H9 (cell line): ENCODE results near the gene MAPK8IP2. TPM values are rescaled to one million over a fixed set of nuclear protein-coding genes. Genes with fewer than 3 reads are reported as not detected.

Experiments used
- DNase-seq: peaks from one replicate; pipeline ENCODE4 v3.0.0-alpha.2; 2017
- H2AFZ ChIP-seq: one replicate; pipeline ENCODE4 v1.6.1; 2013; ENCODE audit warnings: mild to moderate bottlenecking, low read length, control low read depth, moderate library complexity
- H2AK5ac ChIP-seq: 2 replicates; pipeline ENCODE4 v1.6.1; 2013; ENCODE audit warnings: low read length, control low read depth, mixed read lengths; ENCODE audit not compliant: insufficient read length
- H2BK120ac ChIP-seq: one replicate; pipeline ENCODE4 v1.6.1; 2013; ENCODE audit warnings: low read depth, mild to moderate bottlenecking, low read length, control low read depth, inconsistent platforms; ENCODE audit not compliant: poor library complexity, severe bottlenecking
- H2BK12ac ChIP-seq: 2 replicates; pipeline ENCODE4 v1.6.1; 2013; ENCODE audit warnings: low read length, control low read depth, mixed read lengths, low read depth; ENCODE audit not compliant: insufficient read length
- H2BK15ac ChIP-seq: 2 replicates; pipeline ENCODE4 v1.6.1; 2013; ENCODE audit warnings: low read depth, low read length, control low read depth
- H2BK20ac ChIP-seq: one replicate; pipeline ENCODE4 v1.6.1; 2013; ENCODE audit warnings: low read depth, mild to moderate bottlenecking, low read length, control low read depth, inconsistent platforms; ENCODE audit not compliant: poor library complexity, severe bottlenecking
- H2BK5ac ChIP-seq: 2 replicates; pipeline ENCODE4 v1.6.1; 2013; ENCODE audit warnings: low read length, control low read depth, mixed read lengths; ENCODE audit not compliant: insufficient read length
- H3K14ac ChIP-seq: 2 replicates; pipeline ENCODE4 v1.6.1; 2013; ENCODE audit warnings: low read length, control low read depth; ENCODE audit not compliant: insufficient read depth
- H3K18ac ChIP-seq: 2 replicates; pipeline ENCODE4 v1.6.1; 2013; ENCODE audit warnings: low read depth, mild to moderate bottlenecking, mixed read lengths, low read length, control low read depth; ENCODE audit not compliant: insufficient read length
- H3K23ac ChIP-seq: 2 replicates; pipeline ENCODE4 v1.6.1; 2013; ENCODE audit warnings: low read length, control low read depth, mixed read lengths, low read depth; ENCODE audit not compliant: insufficient read length
- H3K23me2 ChIP-seq: 2 replicates; pipeline ENCODE4 v1.6.1; 2013; ENCODE audit warnings: low read depth, mild to moderate bottlenecking, mixed read lengths, low read length, control low read depth; ENCODE audit not compliant: insufficient read length, poor library complexity, severe bottlenecking
- H3K27ac ChIP-seq: 2 replicates; pipeline ENCODE4 v1.5.1; 2013; ENCODE audit warnings: low read length, control low read depth, mixed read lengths, low read depth; ENCODE audit not compliant: insufficient read length
- H3K27me3 ChIP-seq: 2 replicates; pipeline ENCODE4 v1.6.1; 2013; ENCODE audit warnings: low read length, control low read depth, inconsistent platforms; ENCODE audit not compliant: insufficient read depth
- H3K4ac ChIP-seq: 2 replicates; pipeline ENCODE4 v1.6.1; 2013; ENCODE audit warnings: low read depth, mild to moderate bottlenecking, control low read depth, inconsistent platforms, low read length, moderate library complexity
- H3K4me1 ChIP-seq: 2 replicates; pipeline ENCODE4 v1.6.1; 2013; ENCODE audit warnings: low read length, control low read depth, inconsistent platforms; ENCODE audit not compliant: insufficient read depth
- H3K4me2 ChIP-seq: 2 replicates; pipeline ENCODE4 v1.6.1; 2013; ENCODE audit warnings: low read length, control low read depth, mixed read lengths; ENCODE audit not compliant: insufficient read length, insufficient read depth
- H3K56ac ChIP-seq: 2 replicates; pipeline ENCODE4 v1.6.1; 2013; ENCODE audit warnings: low read depth, mild to moderate bottlenecking, mixed read lengths, low read length, control low read depth; ENCODE audit not compliant: insufficient read length
- H3K79me1 ChIP-seq: 2 replicates; pipeline ENCODE4 v1.6.1; 2013; ENCODE audit warnings: low read depth, mild to moderate bottlenecking, moderate library complexity, low read length, control low read depth, inconsistent platforms; ENCODE audit not compliant: insufficient read depth, poor library complexity, severe bottlenecking
- H3K79me2 ChIP-seq: 2 replicates; pipeline ENCODE4 v1.6.1; 2013; ENCODE audit warnings: low read length, control low read depth, inconsistent platforms; ENCODE audit not compliant: insufficient read depth
- H3K9ac ChIP-seq: 2 replicates; pipeline ENCODE4 v1.6.1; 2013; ENCODE audit warnings: low read length, control low read depth, mixed read lengths; ENCODE audit not compliant: insufficient read length; ENCODE audit errors: extremely low read depth
- H3K9me3 ChIP-seq: one replicate; pipeline ENCODE4 v1.6.1; 2013; ENCODE audit warnings: low read depth, low read length, inconsistent platforms; ENCODE audit not compliant: control insufficient read depth
- H3T11ph ChIP-seq: one replicate; pipeline ENCODE4 v1.6.1; 2013; ENCODE audit warnings: mild to moderate bottlenecking, low read length, control low read depth, inconsistent platforms
- H4K20me1 ChIP-seq: one replicate; pipeline ENCODE4 v1.6.1; 2013; ENCODE audit not compliant: control insufficient read depth, insufficient read length, insufficient read depth
- H4K5ac ChIP-seq: 2 replicates; pipeline ENCODE4 v1.6.1; 2013; ENCODE audit warnings: low read depth, mild to moderate bottlenecking, mixed read lengths, low read length, control low read depth; ENCODE audit not compliant: insufficient read length
- H4K8ac ChIP-seq: replicated peaks from 2 replicates; pipeline ENCODE4 v1.6.1; 2013; ENCODE audit warnings: low read length, control low read depth, mixed read lengths, low read depth; ENCODE audit not compliant: insufficient read length
- H4K91ac ChIP-seq: 2 replicates; pipeline ENCODE4 v1.6.1; 2013; ENCODE audit warnings: low read depth, mild to moderate bottlenecking, moderate library complexity, mixed read lengths, low read length, control low read depth; ENCODE audit not compliant: insufficient read length
- H3K27ac Mint-ChIP-seq, 3 experiments: 2 replicates in 2 of 3; 3 replicates in 1 of 3; pipeline ENCODE4 v1.8.0; 2020 to 2021; ENCODE audit warnings: mixed read lengths in 3 of 3, mild to moderate bottlenecking in 1 of 3, moderate library complexity in 1 of 3
- H3K27me3 Mint-ChIP-seq: 2 replicates; pipeline ENCODE4 v1.8.0; 2021; ENCODE audit warnings: low read depth, mild to moderate bottlenecking, moderate library complexity, mixed read lengths
- H3K36me3 Mint-ChIP-seq, 3 experiments: 2 replicates in 2 of 3; 3 replicates in 1 of 3; pipeline ENCODE4 v1.8.0; 2020 to 2021; ENCODE audit warnings: low read depth in 3 of 3, mixed read lengths in 3 of 3; ENCODE audit not compliant: insufficient read depth in 1 of 3
- H3K4me1 Mint-ChIP-seq, 2 experiments: 2 replicates each; pipeline ENCODE4 v1.8.0; 2020; ENCODE audit warnings: mixed read lengths in 2 of 2
- H3K4me3 Mint-ChIP-seq, 2 experiments: 2 replicates in 1 of 2; 3 replicates in 1 of 2; pipeline ENCODE4 v1.8.0; 2020 to 2021; ENCODE audit warnings: mild to moderate bottlenecking in 2 of 2, mixed read lengths in 2 of 2, moderate library complexity in 1 of 2
- H3K9me3 Mint-ChIP-seq, 2 experiments: 2 replicates in 1 of 2; 3 replicates in 1 of 2; pipeline ENCODE4 v1.8.0; 2020; ENCODE audit warnings: mild to moderate bottlenecking in 2 of 2, mixed read lengths in 2 of 2, moderate library complexity in 1 of 2
- CTCF ChIP-seq: fragments of 200-600 bp; sonication (generic); conservative IDR thresholded peaks from 3 replicates; pipeline ENCODE4 v1.8.0; 2021; ENCODE audit warnings: antibody characterized with exemption, mild to moderate bottlenecking
- WGBS: extraction: QIAGEN DNeasy Blood & Tissue Kit; methylation state at CpG from one replicate; pipeline ENCODE4 v1.1.7; 2013; ENCODE audit warnings: missing lambda C conversion rate, low lambda C conversion rate, mixed read lengths; ENCODE audit not compliant: insufficient read length; ENCODE audit errors: extremely low coverage; 5-methylcytosine and 5-hydroxymethylcytosine counted together
- total RNA-seq: library from RNA; stranded (reverse); gene quantifications from 2 replicates; pipeline ENCODE4 v1.2.1, GENCODE V29; 2021

Gene MAPK8IP2
- total RNA-seq, 1 experiment from 2014 or later = 5.7 TPM

DNA sequence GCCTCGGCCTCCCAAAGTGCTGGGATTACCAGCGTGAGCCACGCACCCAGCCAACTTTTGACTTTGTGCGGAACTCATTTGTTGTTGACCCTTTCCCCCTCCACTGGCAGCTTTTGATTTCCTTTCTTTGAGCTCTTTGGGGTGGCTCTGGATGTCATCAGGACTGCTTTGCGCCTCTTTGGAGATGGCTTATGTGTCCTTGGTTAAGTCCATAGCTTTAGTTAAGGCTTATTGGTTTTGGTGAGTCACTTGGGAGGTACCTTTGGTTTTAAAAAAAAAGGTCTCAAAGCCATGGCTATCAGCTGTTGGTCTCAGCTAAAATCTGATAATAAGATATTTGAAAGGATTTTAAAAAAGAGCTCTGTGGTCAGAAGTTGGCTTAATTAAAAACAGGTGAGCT is 32.5 kb downstream of the MAPK8IP2 start:
- H2AK5ac ChIP-seq = no peak overlapping the region
- no peak overlapping the region for H2BK15ac ChIP-seq
- Mint-ChIP-seq H3K4me1 (peaks cover 11 to 12% of the 10 kb centered on the region in 2 experiments), H3K27me3 (peaks cover 34% of the 10 kb centered on the region), H3K36me3 (no peaks in the 10 kb centered on the region; a peak in 1 of 7 replicates), H3K27ac (no peak overlapping the region), H3K9me3 (no peaks in the 10 kb centered on the region), H3K4me3 (no peak overlapping the region)
- peaks cover 2% of the 10 kb centered on the region for H4K20me1 ChIP-seq
- no peak overlapping the region for H2BK12ac ChIP-seq
- no peaks in the 10 kb centered on the region for H3K9me3 ChIP-seq
- H3K4me2 ChIP-seq = no peak overlapping the region
- no peak overlapping the region for H2BK120ac ChIP-seq
- no peak overlapping the region for H2BK20ac ChIP-seq
- peaks cover 5% of the 10 kb centered on the region for H3K23me2 ChIP-seq
- H3K18ac ChIP-seq = no peak overlapping the region
- H3K56ac ChIP-seq = no peak overlapping the region
- no peak overlapping the region for H4K5ac ChIP-seq
- H2AFZ ChIP-seq = no peak overlapping the region
- no peak overlapping the region for H3K9ac ChIP-seq
- no peak overlapping the region for H4K91ac ChIP-seq
- DNase-seq = no peak
- no peaks in the 10 kb centered on the region for H3K79me2 ChIP-seq
- H3K4ac ChIP-seq = no peak overlapping the region
- no peak overlapping the region for H3K23ac ChIP-seq
- no peak overlapping the region for H3K14ac ChIP-seq
- H3K27me3 ChIP-seq = peaks cover 4% of the 10 kb centered on the region; the same call in 1 of the 2 replicates
- H2BK5ac ChIP-seq = no peak overlapping the region
- no peaks in the 10 kb centered on the region for H3K79me1 ChIP-seq
- TF ChIP-seq CTCF = no peak
- no peak overlapping the region for H3K27ac ChIP-seq
- no peak overlapping the region for H4K8ac ChIP-seq
- no peak overlapping the region for H3T11ph ChIP-seq
- H3K4me1 ChIP-seq = peaks cover 5% of the 10 kb centered on the region; the same call in 1 of the 2 replicates
- WGBS = no CpG with 5 or more reads among the region's 5 CpGs
